ENCODE measurements around the gene ITGB5. TPM values are rescaled to one million over a fixed set of nuclear protein-coding genes. Genes with fewer than 3 reads are reported as not detected.
A peak's percentile ranks its signal among the peaks of the same experiment; 100 is the strongest.
"Not testable (repeated sequence)": the region's sequence is repeated elsewhere in the genome, so short reads cannot be mapped to it uniquely, and the experiment has no call there.

Gene ITGB5
- total RNA-seq, 1 donor from 2014 or later = 46.0 TPM

- Mint-ChIP-seq H3K27me3 (peaks cover 8% of the 10 kb centered on the region), H3K4me1 (ENCODE audit: unreplicated experiment) (peaks cover 41% of the 10 kb centered on the region), H3K9me3 (no peaks in the 10 kb centered on the region), H3K36me3 (peaks cover 13% of the 10 kb centered on the region), H3K4me3 (peak overlapping the region; percentile 66), H3K27ac (peak overlapping the region; percentile 47)
- TF ChIP-seq CTCF (conservative IDR thresholded peaks at IDR 0.05) = peak; percentile 98
- DNase-seq (ENCODE audit: extremely low spot score, unreplicated experiment) = peak; percentile 82
Observed at GRCh38 chr3:124761250-124761796, 125.8 kb downstream of the ITGB5 start.

- Mint-ChIP-seq H3K27ac (no peak overlapping the region), H3K9me3 (no peaks in the 10 kb centered on the region), H3K4me1 (ENCODE audit: unreplicated experiment) (peaks cover 36% of the 10 kb centered on the region), H3K4me3 (no peak overlapping the region), H3K36me3 (peaks cover 8% of the 10 kb centered on the region), H3K27me3 (peaks cover 8% of the 10 kb centered on the region)
- DNase-seq (ENCODE audit: extremely low spot score, unreplicated experiment) = no peak
- no peak for TF ChIP-seq CTCF (conservative IDR thresholded peaks at IDR 0.05)
Observed at GRCh38 chr3:124760601-124761000, 126.6 kb downstream of the ITGB5 start.

- Mint-ChIP-seq H3K4me1 (ENCODE audit: unreplicated experiment) (peaks cover 33% of the 10 kb centered on the region), H3K36me3 (peaks cover 12% of the 10 kb centered on the region), H3K27ac (no peak overlapping the region), H3K9me3 (no peaks in the 10 kb centered on the region), H3K4me3 (no peak overlapping the region), H3K27me3 (peaks cover 11% of the 10 kb centered on the region)
- no peak for DNase-seq (ENCODE audit: extremely low spot score, unreplicated experiment)
- no peak for TF ChIP-seq CTCF (conservative IDR thresholded peaks at IDR 0.05)
Observed at GRCh38 chr3:124759666-124760401, 127.3 kb downstream of the ITGB5 start.

DNA sequence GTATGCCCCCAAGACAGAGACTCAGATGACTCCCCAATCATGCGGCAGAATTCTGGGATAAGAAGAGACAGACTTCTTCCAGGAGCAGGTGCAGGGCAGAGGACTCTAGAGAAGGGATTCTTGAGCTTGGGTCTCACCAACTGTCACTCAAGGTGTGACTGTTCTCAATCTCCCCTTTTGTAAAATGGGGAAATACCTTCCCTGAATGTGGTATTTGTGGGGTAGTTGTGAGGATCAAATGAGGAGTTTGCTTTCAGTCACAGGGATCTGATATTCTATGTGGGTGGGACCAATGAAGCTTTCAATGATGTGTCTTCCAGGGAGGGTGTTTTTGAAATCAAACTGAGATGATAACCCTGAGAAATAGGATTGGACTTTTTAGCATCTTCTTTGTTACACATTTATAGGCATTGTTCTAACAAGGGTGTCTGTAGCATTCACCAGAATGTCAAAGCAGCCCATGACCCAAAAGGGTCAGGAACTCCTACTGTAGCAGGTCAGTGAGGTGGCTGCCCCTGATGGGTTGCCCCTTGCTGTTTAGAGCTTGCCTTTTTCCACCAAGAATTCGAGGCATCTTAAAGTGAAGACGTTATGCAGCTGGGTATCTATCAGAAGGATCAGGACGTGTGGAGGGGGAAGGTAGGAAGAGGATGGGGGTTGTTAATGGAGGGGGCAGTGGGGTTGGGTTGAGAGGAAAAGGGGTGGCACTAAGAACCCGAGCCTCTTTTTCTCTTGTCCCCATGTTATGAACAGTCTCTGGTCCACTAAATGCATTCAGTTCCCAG, 128.1 kb downstream of the ITGB5 start:
- peaks cover 33% of the 10 kb centered on the region for H3K4me1 Mint-ChIP-seq (ENCODE audit: unreplicated experiment)
- DNase-seq (ENCODE audit: extremely low spot score, unreplicated experiment) = no peak
- peaks cover 12% of the 10 kb centered on the region for H3K36me3 Mint-ChIP-seq
- H3K4me3 Mint-ChIP-seq = no peak overlapping the region
- TF ChIP-seq CTCF (conservative IDR thresholded peaks at IDR 0.05) = no peak
- peak overlapping the region; percentile 90 for H3K27ac Mint-ChIP-seq
- H3K27me3 Mint-ChIP-seq = peaks cover 11% of the 10 kb centered on the region
- no peaks in the 10 kb centered on the region for H3K9me3 Mint-ChIP-seq

DNA sequence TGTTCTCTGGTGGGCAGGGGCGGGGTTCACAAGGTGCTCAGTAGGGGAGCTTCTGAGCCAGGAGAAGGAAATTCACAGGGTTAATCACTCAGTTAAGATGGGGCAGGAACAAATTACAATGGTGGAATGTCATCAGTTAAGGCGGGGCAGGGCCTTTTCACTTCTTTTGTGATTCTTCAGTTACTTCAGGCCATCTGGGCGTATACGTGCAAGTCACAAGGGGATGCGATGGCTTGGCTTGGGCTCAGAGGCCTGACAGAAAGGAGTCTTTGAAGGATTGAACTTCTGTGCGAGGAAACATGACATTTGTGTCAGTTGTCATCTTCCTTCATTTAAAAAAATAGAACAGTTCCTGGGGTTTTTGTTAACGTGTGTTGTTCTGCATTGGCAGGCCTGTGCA, 129.2 kb downstream of the ITGB5 start:
- peaks cover 12% of the 10 kb centered on the region for H3K36me3 Mint-ChIP-seq
- peaks cover 11% of the 10 kb centered on the region for H3K27me3 Mint-ChIP-seq
- DNase-seq (ENCODE audit: extremely low spot score, unreplicated experiment); H3K4me3 Mint-ChIP-seq; H3K9me3 Mint-ChIP-seq: not testable (repeated sequence)
- H3K27ac Mint-ChIP-seq = peak overlapping the region; percentile 90
- peaks cover 32% of the 10 kb centered on the region for H3K4me1 Mint-ChIP-seq (ENCODE audit: unreplicated experiment)

- no peaks in the 10 kb centered on the region for H3K9me3 Mint-ChIP-seq
- peak overlapping the region; percentile 37 for H3K27ac Mint-ChIP-seq
- H3K4me3 Mint-ChIP-seq = no peak overlapping the region
- peaks cover 9% of the 10 kb centered on the region for H3K36me3 Mint-ChIP-seq
- peaks cover 6% of the 10 kb centered on the region for H3K27me3 Mint-ChIP-seq
- no peak for DNase-seq (ENCODE audit: extremely low spot score, unreplicated experiment)
- H3K4me1 Mint-ChIP-seq (ENCODE audit: unreplicated experiment) = no peaks in the 10 kb centered on the region
- TF ChIP-seq CTCF (conservative IDR thresholded peaks at IDR 0.05) = no peak
Observed at GRCh38 chr3:124752051-124752450, 135.1 kb downstream of the ITGB5 start.
